Erythroblast (primary cell): ENCODE measurements around the gene BOC.

ENCODE experiments used
- GATA1 ChIP-seq: IDR thresholded peaks from 2 replicates; pipeline ENCODE4 v1.6.1; 2011; ENCODE audit warnings: low read depth, mild to moderate bottlenecking, control low read depth, low read length, moderate library complexity
- POLR2A ChIP-seq: IDR thresholded peaks from 2 replicates; pipeline ENCODE4 v1.6.1; 2011; ENCODE audit warnings: mild to moderate bottlenecking, low read length

DNA sequence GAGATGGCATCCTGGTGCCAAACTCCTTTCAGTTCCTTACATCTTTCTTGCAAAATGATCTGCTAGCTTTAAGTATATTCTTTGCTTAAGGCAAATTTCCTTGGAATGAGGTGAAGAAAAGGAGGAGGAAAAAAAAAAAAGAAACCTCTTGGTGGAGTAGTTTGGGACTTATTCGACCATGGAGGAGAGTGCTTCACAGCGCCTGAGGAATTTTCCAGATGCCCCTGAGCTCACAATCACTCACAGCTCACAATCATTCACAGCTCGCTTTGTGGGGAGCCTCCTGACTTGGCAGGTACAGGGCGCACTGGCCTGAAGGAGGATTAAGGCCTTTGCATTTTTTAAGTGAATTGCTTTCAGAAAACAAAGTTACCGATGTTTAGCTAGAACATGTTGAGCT is 53.9 kb downstream of the BOC start:
- TF ChIP-seq POLR2A (no peak), GATA1 (no peak)
